Nephron progenitor cell (in vitro differentiated cells): ENCODE data around the gene PJA2.

Experiments used
- DNase-seq: peaks from one replicate; pipeline ENCODE4 v3.0.0; 2021
- H3K27ac Mint-ChIP-seq: 2 replicates; pipeline ENCODE4 v1.8.0; 2021; ENCODE audit warnings: mild to moderate bottlenecking, moderate library complexity, mixed read lengths
- H3K27me3 Mint-ChIP-seq: 2 replicates; pipeline ENCODE4 v1.8.0; 2021; ENCODE audit warnings: mild to moderate bottlenecking, low read depth, mixed read lengths; ENCODE audit not compliant: poor library complexity
- H3K36me3 Mint-ChIP-seq: 2 replicates; pipeline ENCODE4 v1.8.0; 2021; ENCODE audit warnings: low read depth, mixed read lengths
- H3K4me1 Mint-ChIP-seq: 2 replicates; pipeline ENCODE4 v1.8.0; 2021; ENCODE audit warnings: mixed read lengths
- H3K4me3 Mint-ChIP-seq: 2 replicates; pipeline ENCODE4 v1.8.0; 2021; ENCODE audit warnings: mild to moderate bottlenecking, moderate library complexity, mixed read lengths
- H3K9me3 Mint-ChIP-seq: 2 replicates; pipeline ENCODE4 v1.8.0; 2021; ENCODE audit warnings: mild to moderate bottlenecking, moderate library complexity, mixed read lengths
- TF ChIP-seq, protein P1 (sequence below): fragments of 200-600 bp; sonication (generic); IDR thresholded peaks from 2 replicates; pipeline ENCODE4 v1.5.0; 2021; ENCODE audit warnings: antibody characterized with exemption

PJA2 gene

DNA sequence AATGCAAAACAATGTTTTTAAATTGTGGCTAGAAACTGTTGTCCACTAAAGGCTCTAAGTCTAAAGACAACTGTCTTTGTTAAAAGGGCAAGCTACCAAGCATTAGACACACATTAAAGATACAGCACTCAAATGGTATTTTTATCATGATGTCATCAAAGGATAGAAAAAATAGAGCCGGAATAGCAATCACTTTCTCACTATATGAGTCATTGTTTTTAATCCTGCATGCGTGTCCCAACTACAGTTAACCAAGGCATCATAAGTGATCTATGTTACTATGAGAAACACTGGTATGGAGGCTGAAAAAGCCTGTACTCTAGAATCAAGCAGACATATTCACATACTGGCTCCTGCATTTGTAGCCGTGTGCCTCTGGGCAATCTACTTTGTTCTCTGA lies 1.9 kb upstream of the PJA2 start:
- no peaks in the 10 kb centered on the region for H3K27me3 Mint-ChIP-seq
- H3K36me3 Mint-ChIP-seq: peaks cover 20% of the 10 kb centered on the region
- peaks cover 54% of the 10 kb centered on the region for H3K4me1 Mint-ChIP-seq
- H3K27ac Mint-ChIP-seq: peak overlapping the region; percentile 66
- peaks cover 31% of the 10 kb centered on the region for H3K9me3 Mint-ChIP-seq
- peak overlapping the region; percentile 100 for H3K4me3 Mint-ChIP-seq
- DNase-seq: no peak
- TF ChIP-seq, protein P1, sequence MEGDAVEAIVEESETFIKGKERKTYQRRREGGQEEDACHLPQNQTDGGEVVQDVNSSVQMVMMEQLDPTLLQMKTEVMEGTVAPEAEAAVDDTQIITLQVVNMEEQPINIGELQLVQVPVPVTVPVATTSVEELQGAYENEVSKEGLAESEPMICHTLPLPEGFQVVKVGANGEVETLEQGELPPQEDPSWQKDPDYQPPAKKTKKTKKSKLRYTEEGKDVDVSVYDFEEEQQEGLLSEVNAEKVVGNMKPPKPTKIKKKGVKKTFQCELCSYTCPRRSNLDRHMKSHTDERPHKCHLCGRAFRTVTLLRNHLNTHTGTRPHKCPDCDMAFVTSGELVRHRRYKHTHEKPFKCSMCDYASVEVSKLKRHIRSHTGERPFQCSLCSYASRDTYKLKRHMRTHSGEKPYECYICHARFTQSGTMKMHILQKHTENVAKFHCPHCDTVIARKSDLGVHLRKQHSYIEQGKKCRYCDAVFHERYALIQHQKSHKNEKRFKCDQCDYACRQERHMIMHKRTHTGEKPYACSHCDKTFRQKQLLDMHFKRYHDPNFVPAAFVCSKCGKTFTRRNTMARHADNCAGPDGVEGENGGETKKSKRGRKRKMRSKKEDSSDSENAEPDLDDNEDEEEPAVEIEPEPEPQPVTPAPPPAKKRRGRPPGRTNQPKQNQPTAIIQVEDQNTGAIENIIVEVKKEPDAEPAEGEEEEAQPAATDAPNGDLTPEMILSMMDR: no peak

DNA sequence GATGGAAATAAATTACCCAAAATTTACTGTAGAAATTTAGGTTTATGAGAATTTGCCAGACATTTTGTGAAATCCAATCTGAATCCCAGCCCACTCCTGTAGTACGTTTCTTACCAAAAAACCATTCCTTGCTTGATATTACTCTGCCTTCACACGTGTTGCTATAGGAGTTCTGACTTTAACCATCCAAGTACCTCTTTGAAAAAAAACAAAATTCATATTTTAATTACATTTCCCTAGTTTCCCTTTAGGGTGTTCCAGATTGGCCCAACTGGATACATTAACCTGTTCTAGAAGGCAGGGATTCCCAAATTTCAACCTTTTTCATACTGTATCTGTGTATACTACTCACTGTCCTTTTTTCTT lies 1.4 kb upstream of the PJA2 start:
- Mint-ChIP-seq H3K36me3 (peaks cover 16% of the 10 kb centered on the region), H3K9me3 (peaks cover 28% of the 10 kb centered on the region), H3K4me3 (peak overlapping the region; percentile 100), H3K4me1 (peaks cover 56% of the 10 kb centered on the region), H3K27me3 (no peaks in the 10 kb centered on the region), H3K27ac (peak overlapping the region; percentile 99)
- no peak for DNase-seq
- TF ChIP-seq, protein P1: no peak

DNA sequence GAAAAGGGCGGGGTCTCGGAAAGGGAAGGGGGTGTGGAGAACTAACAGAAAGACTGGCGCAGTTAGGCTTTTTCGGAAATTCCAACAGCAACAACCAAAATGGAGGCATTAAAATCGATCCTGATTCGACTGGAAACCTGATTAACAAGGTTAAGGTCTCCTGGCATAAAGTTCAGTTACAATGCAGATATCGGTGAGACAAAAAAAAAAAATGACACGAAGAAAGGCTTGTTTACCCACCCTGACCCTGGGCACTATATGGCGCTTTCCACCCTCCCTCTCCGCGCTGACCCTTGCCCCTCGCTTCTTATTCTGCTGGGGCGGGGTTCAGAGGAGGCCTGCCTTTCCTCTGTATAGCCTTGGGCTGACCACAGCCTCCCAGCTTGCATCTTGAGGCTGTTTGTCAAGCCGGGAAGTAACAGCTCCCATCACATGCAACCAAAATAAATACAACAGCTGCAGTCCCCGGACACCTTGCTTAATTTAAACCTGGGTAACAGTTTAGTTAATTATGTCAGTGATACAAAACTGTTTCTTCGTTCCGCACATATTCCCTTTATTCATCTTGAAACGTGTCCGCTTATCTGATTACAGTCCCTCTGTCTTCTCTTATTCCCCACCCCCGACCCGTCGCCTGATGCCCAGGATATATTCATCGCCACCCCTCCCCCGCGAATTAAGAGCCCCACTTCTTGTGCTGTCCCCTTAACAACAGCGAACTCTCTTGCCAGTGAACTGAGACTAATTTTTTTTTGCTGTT lies 795 bp upstream of the PJA2 start:
- peak overlapping the region; percentile 100 for H3K4me3 Mint-ChIP-seq
- H3K36me3 Mint-ChIP-seq: peaks cover 13% of the 10 kb centered on the region
- no peaks in the 10 kb centered on the region for H3K27me3 Mint-ChIP-seq
- TF ChIP-seq, protein P1: no peak
- H3K4me1 Mint-ChIP-seq: peaks cover 56% of the 10 kb centered on the region
- DNase-seq: peak; percentile 79
- H3K27ac Mint-ChIP-seq: peak overlapping the region; percentile 99
- H3K9me3 Mint-ChIP-seq: peaks cover 26% of the 10 kb centered on the region

DNA sequence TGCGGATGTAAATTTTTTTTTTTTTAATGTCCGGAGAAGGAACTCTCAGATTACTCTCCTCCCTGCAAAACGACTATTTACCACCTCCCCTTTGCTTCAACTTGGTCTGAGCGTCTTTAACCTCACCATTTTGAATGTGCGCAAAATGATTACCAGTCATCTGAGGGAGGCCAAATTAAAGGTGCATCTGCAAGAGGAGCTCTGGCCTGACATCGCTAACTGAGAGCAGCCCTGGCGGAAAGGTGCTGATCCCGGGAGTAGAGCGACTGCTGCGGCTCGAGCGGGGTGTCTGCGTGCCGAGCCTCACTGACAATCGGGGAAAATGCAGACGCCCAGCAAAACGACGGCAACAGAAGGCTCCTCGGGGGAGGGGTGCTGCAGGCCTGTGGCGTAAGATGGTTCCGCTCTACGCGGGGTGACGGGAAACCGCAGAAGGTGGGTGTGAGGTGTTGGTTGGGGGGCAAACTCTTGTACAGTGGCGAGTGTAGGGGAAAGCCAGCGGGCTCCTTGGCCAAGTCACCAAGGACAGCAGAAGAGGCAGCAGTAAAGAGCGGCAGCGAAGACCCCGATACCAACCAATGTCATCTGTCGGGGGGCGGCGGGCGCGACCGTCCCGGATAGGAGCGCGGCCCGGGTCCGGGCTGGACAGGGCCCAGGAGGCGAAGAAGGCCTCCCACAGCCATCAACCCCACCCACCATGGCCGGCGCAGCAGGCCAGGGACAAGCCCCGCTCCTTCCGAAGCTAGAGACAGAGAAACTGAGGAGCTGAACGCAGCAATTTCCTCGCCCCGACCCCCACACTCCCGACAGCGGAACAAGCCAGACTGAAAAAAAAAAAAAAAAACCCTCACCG lies 557 bp downstream of the PJA2 start:
- no peaks in the 10 kb centered on the region for H3K27me3 Mint-ChIP-seq
- peaks cover 55% of the 10 kb centered on the region for H3K4me1 Mint-ChIP-seq
- DNase-seq: peak; percentile 65
- H3K9me3 Mint-ChIP-seq: peaks cover 28% of the 10 kb centered on the region
- peaks cover 22% of the 10 kb centered on the region for H3K36me3 Mint-ChIP-seq
- peak overlapping the region; percentile 100 for H3K27ac Mint-ChIP-seq
- TF ChIP-seq, protein P1: no peak
- H3K4me3 Mint-ChIP-seq: peak overlapping the region; percentile 100

DNA sequence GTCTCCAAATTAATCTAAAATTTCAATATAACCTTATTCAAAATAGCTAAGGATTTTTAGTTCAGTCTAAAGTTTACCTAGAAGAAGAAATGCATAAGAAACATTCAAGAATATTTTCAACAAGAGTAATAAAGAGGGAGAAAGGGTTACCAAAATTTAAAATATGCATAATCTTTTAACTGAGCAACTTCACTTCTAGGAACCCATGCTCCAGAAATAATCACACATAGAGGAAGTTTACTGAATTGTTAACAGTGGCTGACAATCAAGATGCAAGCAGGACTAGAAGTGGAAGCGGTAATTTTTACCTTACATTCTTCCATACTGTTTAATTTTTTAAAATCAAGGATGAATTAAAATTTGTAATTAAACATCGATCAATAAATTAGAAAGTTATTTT lies 1.9 kb downstream of the PJA2 start:
- Mint-ChIP-seq H3K4me1 (peaks cover 42% of the 10 kb centered on the region), H3K27ac (peak overlapping the region; percentile 77), H3K9me3 (peaks cover 31% of the 10 kb centered on the region), H3K27me3 (no peaks in the 10 kb centered on the region), H3K36me3 (peaks cover 28% of the 10 kb centered on the region), H3K4me3 (peak overlapping the region; percentile 100)
- TF ChIP-seq, protein P1: no peak
- DNase-seq: no peak
